ENCODE measurements around the gene AQP12A. TPM values are rescaled to one million over a fixed set of nuclear protein-coding genes. Genes with fewer than 3 reads are reported as not detected.

The AQP12A gene
- total RNA-seq, 1 experiment from 2014 or later, result not detected

DNA sequence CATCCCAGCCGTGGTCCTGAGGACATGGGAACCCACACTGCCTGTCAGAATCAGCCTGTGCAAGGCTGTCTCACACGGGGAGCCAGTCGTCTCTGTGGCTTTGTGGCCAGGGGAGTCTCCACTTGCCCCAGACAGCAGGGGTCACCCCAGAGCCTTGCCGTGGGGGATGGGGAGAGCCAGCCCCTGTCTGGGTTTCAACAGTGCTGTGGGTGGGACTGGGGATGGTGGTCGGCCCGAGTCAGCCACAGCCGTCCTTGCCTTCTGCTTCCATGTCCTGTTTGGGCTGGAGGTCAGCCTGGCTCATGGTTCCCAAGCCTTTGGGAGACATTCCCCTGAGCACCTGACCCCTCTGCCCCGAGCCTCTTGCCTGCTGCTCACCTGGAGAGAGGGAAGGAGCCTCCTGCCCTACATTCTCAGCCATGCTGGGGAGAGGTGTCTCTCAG lies 46.8 kb upstream of the AQP12A start:
- H3K4me2 ChIP-seq (ENCODE audit: low read length), result no peak overlapping the region
- TF ChIP-seq EZH2phosphoT487 (IDR thresholded peaks at IDR 0.05; ENCODE audit: borderline replicate concordance, low read length) (no peak), EZH2 (IDR thresholded peaks at IDR 0.05; ENCODE audit: low read length, unreplicated experiment) (no peak)
- TF ChIP-seq, protein P1, sequence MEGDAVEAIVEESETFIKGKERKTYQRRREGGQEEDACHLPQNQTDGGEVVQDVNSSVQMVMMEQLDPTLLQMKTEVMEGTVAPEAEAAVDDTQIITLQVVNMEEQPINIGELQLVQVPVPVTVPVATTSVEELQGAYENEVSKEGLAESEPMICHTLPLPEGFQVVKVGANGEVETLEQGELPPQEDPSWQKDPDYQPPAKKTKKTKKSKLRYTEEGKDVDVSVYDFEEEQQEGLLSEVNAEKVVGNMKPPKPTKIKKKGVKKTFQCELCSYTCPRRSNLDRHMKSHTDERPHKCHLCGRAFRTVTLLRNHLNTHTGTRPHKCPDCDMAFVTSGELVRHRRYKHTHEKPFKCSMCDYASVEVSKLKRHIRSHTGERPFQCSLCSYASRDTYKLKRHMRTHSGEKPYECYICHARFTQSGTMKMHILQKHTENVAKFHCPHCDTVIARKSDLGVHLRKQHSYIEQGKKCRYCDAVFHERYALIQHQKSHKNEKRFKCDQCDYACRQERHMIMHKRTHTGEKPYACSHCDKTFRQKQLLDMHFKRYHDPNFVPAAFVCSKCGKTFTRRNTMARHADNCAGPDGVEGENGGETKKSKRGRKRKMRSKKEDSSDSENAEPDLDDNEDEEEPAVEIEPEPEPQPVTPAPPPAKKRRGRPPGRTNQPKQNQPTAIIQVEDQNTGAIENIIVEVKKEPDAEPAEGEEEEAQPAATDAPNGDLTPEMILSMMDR (conservative IDR thresholded peaks at IDR 0.05; ENCODE audit: low read depth, low read length), result no peak
- no peak overlapping the region for H3K4me3 ChIP-seq (ENCODE audit: low read length)
- H3K27me3 ChIP-seq (ENCODE audit: low read length), result peaks cover 29% of the 10 kb centered on the region
- no peaks in the 10 kb centered on the region for H3F3A ChIP-seq (ENCODE audit: low read length, unreplicated experiment)
- no peak overlapping the region for H3K9ac ChIP-seq (ENCODE audit: low read length)
- no peaks in the 10 kb centered on the region for H3K9me2 ChIP-seq (replicated peaks; ENCODE audit: low read length)
- H3K36me3 ChIP-seq (ENCODE audit: low read depth, low read length), result no peaks in the 10 kb centered on the region
- no peak overlapping the region for H3K27ac ChIP-seq (ENCODE audit: low read length)
- no peaks in the 10 kb centered on the region for H3K4me1 ChIP-seq (ENCODE audit: insufficient read depth, low read length)
- intact Hi-C loops (cut with micrococcal nuclease), result no loop called here
- DNase-seq (no peak), ATAC-seq (no peak)
- POLR2A ChIA-PET (ENCODE audit: unreplicated experiment), result no interaction called here
- H3K9me3 ChIP-seq (ENCODE audit: low read length), result no peaks in the 10 kb centered on the region
- H3K79me2 ChIP-seq (ENCODE audit: low read length), result no peaks in the 10 kb centered on the region
- CTCF ChIA-PET, result no interaction called here
- no peaks in the 10 kb centered on the region for H4K20me1 ChIP-seq (ENCODE audit: low read length)
- no TSS peak for BruUV-seq (replicated peaks)
- H2AFZ ChIP-seq (ENCODE audit: low read length), result no peak overlapping the region

DNA sequence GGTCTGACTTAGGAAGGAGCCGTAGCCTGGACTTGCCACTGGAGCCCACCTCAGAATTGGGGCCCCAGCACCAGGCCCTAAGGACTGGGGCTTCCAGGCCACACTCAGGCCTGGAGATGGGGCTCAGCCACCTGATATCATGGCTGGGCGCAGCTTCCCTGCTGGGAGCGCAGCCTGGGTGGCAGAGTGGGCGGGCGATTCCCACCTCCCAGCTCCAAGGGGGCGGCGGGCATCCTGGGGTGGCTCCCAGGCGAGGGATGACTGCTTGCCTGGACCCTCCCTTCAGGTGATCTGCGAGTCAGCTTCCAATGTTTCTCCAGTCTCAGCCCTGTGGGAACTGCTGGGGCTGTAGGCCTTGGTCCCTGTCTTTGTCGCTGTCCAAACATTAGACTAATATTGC lies 46.3 kb upstream of the AQP12A start:
- H2AFZ ChIP-seq (ENCODE audit: low read length), result no peak overlapping the region
- TF ChIP-seq, protein P1 (conservative IDR thresholded peaks at IDR 0.05; ENCODE audit: low read depth, low read length), result no peak
- no peak for TF ChIP-seq EZH2 (IDR thresholded peaks at IDR 0.05; ENCODE audit: low read length, unreplicated experiment)
- H3F3A ChIP-seq (ENCODE audit: low read length, unreplicated experiment), result no peaks in the 10 kb centered on the region
- intact Hi-C loops (cut with micrococcal nuclease), result no loop called here
- H3K9ac ChIP-seq (ENCODE audit: low read length), result no peak overlapping the region
- H4K20me1 ChIP-seq (ENCODE audit: low read length), result no peaks in the 10 kb centered on the region
- POLR2A ChIA-PET (ENCODE audit: unreplicated experiment), result no interaction called here
- H3K4me1 ChIP-seq (ENCODE audit: insufficient read depth, low read length), result no peaks in the 10 kb centered on the region
- DNase-seq, result no peak
- H3K36me3 ChIP-seq (ENCODE audit: low read depth, low read length), result no peaks in the 10 kb centered on the region
- BruUV-seq (replicated peaks), result no TSS peak
- H3K9me2 ChIP-seq (replicated peaks; ENCODE audit: low read length), result no peaks in the 10 kb centered on the region
- peaks cover 33% of the 10 kb centered on the region for H3K27me3 ChIP-seq (ENCODE audit: low read length)
- H3K27ac ChIP-seq (ENCODE audit: low read length), result no peak overlapping the region
- H3K9me3 ChIP-seq (ENCODE audit: low read length), result no peaks in the 10 kb centered on the region
- no peak overlapping the region for H3K4me3 ChIP-seq (ENCODE audit: low read length)
- H3K79me2 ChIP-seq (ENCODE audit: low read length), result no peaks in the 10 kb centered on the region
- CTCF ChIA-PET, result no interaction called here
- no peak overlapping the region for H3K4me2 ChIP-seq (ENCODE audit: low read length)
- ATAC-seq, result no peak

DNA sequence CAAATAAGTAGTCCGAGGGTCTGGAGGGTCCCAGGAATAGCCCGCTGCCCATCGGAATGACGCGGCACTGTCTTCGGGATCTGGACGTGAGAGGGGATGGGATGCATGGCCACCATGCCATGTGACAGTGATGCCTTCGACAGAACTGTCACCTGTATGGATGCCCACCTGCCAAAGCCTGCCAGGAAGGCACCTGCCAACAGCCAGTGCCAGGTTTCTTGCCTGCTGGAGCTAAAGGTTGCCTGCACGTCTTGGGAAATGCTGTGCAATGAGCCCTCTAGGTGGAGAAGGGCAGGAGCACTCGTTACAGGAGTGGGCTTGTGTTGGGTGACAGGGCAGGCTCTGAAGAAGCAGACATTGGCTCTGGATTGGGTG lies 45.9 kb upstream of the AQP12A start:
- H3K79me2 ChIP-seq (ENCODE audit: low read length), result no peaks in the 10 kb centered on the region
- ChIA-PET POLR2A (ENCODE audit: unreplicated experiment) (no interaction called here), CTCF (no interaction called here)
- ATAC-seq, result no peak
- H3K9me3 ChIP-seq (ENCODE audit: low read length), result no peaks in the 10 kb centered on the region
- no peaks in the 10 kb centered on the region for H3K36me3 ChIP-seq (ENCODE audit: low read depth, low read length)
- no peaks in the 10 kb centered on the region for H3K9me2 ChIP-seq (replicated peaks; ENCODE audit: low read length)
- no peak for TF ChIP-seq EZH2phosphoT487 (IDR thresholded peaks at IDR 0.05; ENCODE audit: borderline replicate concordance, low read length)
- TF ChIP-seq, protein P1 (conservative IDR thresholded peaks at IDR 0.05; ENCODE audit: low read depth, low read length), result no peak
- TF ChIP-seq EZH2 (IDR thresholded peaks at IDR 0.05; ENCODE audit: low read length, unreplicated experiment), result no peak
- intact Hi-C loops (cut with micrococcal nuclease), result no loop called here
- H3F3A ChIP-seq (ENCODE audit: low read length, unreplicated experiment), result no peaks in the 10 kb centered on the region
- BruUV-seq (replicated peaks), result no TSS peak
- DNase-seq, result no peak
- H3K9ac ChIP-seq (ENCODE audit: low read length), result no peak overlapping the region
- no peak overlapping the region for H3K4me2 ChIP-seq (ENCODE audit: low read length)
- H3K27ac ChIP-seq (ENCODE audit: low read length), result no peak overlapping the region
- H2AFZ ChIP-seq (ENCODE audit: low read length), result no peak overlapping the region
- peaks cover 38% of the 10 kb centered on the region for H3K27me3 ChIP-seq (ENCODE audit: low read length)
- H3K4me3 ChIP-seq (ENCODE audit: low read length), result no peak overlapping the region
- H4K20me1 ChIP-seq (ENCODE audit: low read length), result no peaks in the 10 kb centered on the region
- H3K4me1 ChIP-seq (ENCODE audit: insufficient read depth, low read length), result no peaks in the 10 kb centered on the region
